Mesenchymal stem cell (in vitro differentiated cells and primary cell): ENCODE data around the gene HS2ST1.

Source experiments
- DNase-seq: peaks from one replicate; pipeline ENCODE4 v3.0.0-alpha.2; 2013
- H2AFZ ChIP-seq: one replicate; pipeline ENCODE4 v1.6.1; 2013; ENCODE audit warnings: low read depth, mild to moderate bottlenecking, control low read depth, inconsistent platforms, low read length, moderate library complexity
- H2AK5ac ChIP-seq: 2 replicates; pipeline ENCODE4 v1.6.1; 2013; ENCODE audit warnings: low read length, moderate library complexity, mild to moderate bottlenecking, inconsistent platforms; ENCODE audit not compliant: severe bottlenecking
- H2BK120ac ChIP-seq: one replicate; pipeline ENCODE4 v1.6.1; 2013; ENCODE audit warnings: low read depth, mild to moderate bottlenecking, inconsistent platforms, low read length, moderate library complexity
- H2BK12ac ChIP-seq, 2 experiments: one replicate each; pipeline ENCODE4 v1.6.1; 2013; ENCODE audit warnings: inconsistent platforms in 2 of 2, low read length in 2 of 2, mild to moderate bottlenecking in 2 of 2, moderate library complexity in 2 of 2, control low read depth in 1 of 2
- H2BK15ac ChIP-seq: one replicate; pipeline ENCODE4 v1.6.1; 2013; ENCODE audit warnings: mild to moderate bottlenecking, low read depth, inconsistent platforms; ENCODE audit not compliant: poor library complexity, severe bottlenecking
- H2BK5ac ChIP-seq: 2 replicates; pipeline ENCODE4 v1.6.1; 2013; ENCODE audit warnings: low read depth, mild to moderate bottlenecking, low read length, control low read depth, inconsistent platforms; ENCODE audit not compliant: poor library complexity, severe bottlenecking
- H3K14ac ChIP-seq, 2 experiments: one replicate each; pipeline ENCODE4 v1.6.1; 2013; ENCODE audit warnings: inconsistent platforms in 2 of 2, low read length in 2 of 2, control low read depth in 1 of 2, mild to moderate bottlenecking in 1 of 2, moderate library complexity in 1 of 2
- H3K18ac ChIP-seq, 2 experiments: one replicate each; pipeline ENCODE4 v1.6.1; 2013; ENCODE audit warnings: inconsistent platforms in 2 of 2, low read length in 2 of 2, control low read depth in 1 of 2, low read depth in 1 of 2, mild to moderate bottlenecking in 1 of 2
- H3K23ac ChIP-seq, 2 experiments: one replicate each; pipeline ENCODE4 v1.6.1; 2013; ENCODE audit warnings: inconsistent platforms in 2 of 2, low read length in 2 of 2, mild to moderate bottlenecking in 2 of 2, moderate library complexity in 2 of 2, control low read depth in 1 of 2
- H3K27ac ChIP-seq: 2 replicates; pipeline ENCODE4 v1.5.1; 2013; ENCODE audit warnings: mild to moderate bottlenecking, moderate library complexity, low read length, control low read depth, inconsistent platforms; ENCODE audit not compliant: poor library complexity, severe bottlenecking
- H3K27me3 ChIP-seq, 2 experiments: 2 replicates each; pipeline versions ENCODE4 v1.6.1 to v1.7.0; 2013; ENCODE audit warnings: low read length in 2 of 2, mild to moderate bottlenecking in 2 of 2, moderate library complexity in 2 of 2, control low read depth in 1 of 2, inconsistent platforms in 1 of 2; ENCODE audit not compliant: control insufficient read depth in 1 of 2, insufficient read depth in 1 of 2
- H3K36me3 ChIP-seq, 2 experiments: 2 replicates each; pipeline versions ENCODE4 v1.6.1 to v1.7.0; 2013; ENCODE audit warnings: low read length in 2 of 2, control low read depth in 1 of 2, inconsistent platforms in 1 of 2, low read depth in 1 of 2, mild to moderate bottlenecking in 1 of 2; ENCODE audit not compliant: insufficient read depth in 2 of 2, control insufficient read depth in 1 of 2
- H3K4ac ChIP-seq, 2 experiments: one replicate each; pipeline ENCODE4 v1.6.1; 2013; ENCODE audit warnings: inconsistent platforms in 2 of 2, low read length in 2 of 2, mild to moderate bottlenecking in 2 of 2, moderate library complexity in 2 of 2, control low read depth in 1 of 2, low read depth in 1 of 2
- H3K4me1 ChIP-seq: 2 replicates; pipeline ENCODE4 v1.6.1; 2013; ENCODE audit warnings: low read depth, low read length, control low read depth; ENCODE audit not compliant: control insufficient read depth, insufficient read depth
- H3K4me2 ChIP-seq: 2 replicates; pipeline ENCODE4 v1.6.1; 2013; ENCODE audit warnings: low read length, mild to moderate bottlenecking, inconsistent platforms; ENCODE audit not compliant: poor library complexity, severe bottlenecking
- H3K4me3 ChIP-seq, 2 experiments: 2 replicates each; pipeline versions ENCODE4 v1.5.1 to v1.7.0; 2013; ENCODE audit warnings: low read length in 2 of 2, mild to moderate bottlenecking in 2 of 2, control low read depth in 1 of 2, low read depth in 1 of 2; ENCODE audit not compliant: insufficient read depth in 1 of 2
- H3K79me1 ChIP-seq: replicated peaks from 2 replicates; pipeline ENCODE4 v1.6.1; 2013; ENCODE audit warnings: mild to moderate bottlenecking, control low read depth, low read length, inconsistent platforms; ENCODE audit not compliant: poor library complexity, severe bottlenecking
- H3K9ac ChIP-seq: 2 replicates; pipeline ENCODE4 v1.7.0; 2013; ENCODE audit warnings: mild to moderate bottlenecking, low read length, moderate library complexity
- H3K9me3 ChIP-seq: 2 replicates; pipeline ENCODE4 v1.7.0; 2013; ENCODE audit warnings: mild to moderate bottlenecking, low read length; ENCODE audit not compliant: control insufficient read depth
- H4K8ac ChIP-seq: one replicate; pipeline ENCODE4 v1.6.1; 2013; ENCODE audit warnings: inconsistent platforms, mild to moderate bottlenecking, low read length, moderate library complexity
- H4K91ac ChIP-seq: one replicate; pipeline ENCODE4 v1.6.1; 2013; ENCODE audit warnings: mild to moderate bottlenecking, low read length, inconsistent platforms
- WGBS: methylation state at CpG from one replicate; pipeline ENCODE4 v1.1.7; 2013; ENCODE audit warnings: mixed read lengths; 5-methylcytosine and 5-hydroxymethylcytosine counted together

The HS2ST1 gene

DNA sequence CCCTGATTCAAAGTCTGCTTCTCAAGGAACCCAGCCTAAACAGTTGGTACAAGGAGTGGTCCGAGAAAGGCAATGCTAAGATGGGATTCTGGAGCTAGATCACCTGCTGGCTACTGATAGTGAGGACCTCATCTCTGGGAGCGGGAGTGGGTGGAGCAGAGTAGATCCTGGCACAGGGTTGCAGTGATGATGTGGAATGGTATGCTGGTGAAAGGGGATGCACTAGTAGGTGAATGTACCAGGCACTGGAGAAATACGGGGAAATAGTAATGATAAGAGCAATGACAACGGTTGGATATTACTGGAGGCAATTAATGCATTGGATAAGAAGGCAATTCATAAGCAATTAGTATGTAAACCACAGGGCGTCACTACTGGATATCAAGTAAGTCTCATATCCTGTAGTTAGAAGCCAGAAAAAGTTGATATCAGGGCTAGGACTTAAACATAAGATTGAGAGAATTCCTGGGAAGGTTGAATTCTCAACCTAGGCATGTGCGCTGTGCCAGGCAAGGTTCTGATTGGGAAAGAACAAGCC, 245.0 kb downstream of the HS2ST1 start:
- H2BK5ac ChIP-seq, result no peak overlapping the region
- no peak overlapping the region for H3K14ac ChIP-seq
- H3K27ac ChIP-seq, result no peak overlapping the region
- peaks cover 0 to 10% of the 10 kb centered on the region in 2 experiments for H3K27me3 ChIP-seq
- H2BK120ac ChIP-seq, result no peak overlapping the region
- H3K9me3 ChIP-seq, result no peaks in the 10 kb centered on the region
- H3K4me1 ChIP-seq, result no peaks in the 10 kb centered on the region
- H3K4me3 ChIP-seq, result no peak overlapping the region
- DNase-seq, result no peak
- no peak overlapping the region for H4K8ac ChIP-seq
- no peak overlapping the region for H3K23ac ChIP-seq
- no peak overlapping the region for H4K91ac ChIP-seq
- 90% methylated on average over 6 of the region's 6 CpGs for WGBS
- no peak overlapping the region for H3K4ac ChIP-seq
- no peak overlapping the region for H2AFZ ChIP-seq
- no peaks in the 10 kb centered on the region for H3K36me3 ChIP-seq
- H3K18ac ChIP-seq, result no peak overlapping the region
- no peaks in the 10 kb centered on the region for H3K79me1 ChIP-seq
- H2AK5ac ChIP-seq, result no peak overlapping the region
- H2BK15ac ChIP-seq, result no peak overlapping the region
- no peak overlapping the region for H2BK12ac ChIP-seq
- no peak overlapping the region for H3K4me2 ChIP-seq
- H3K9ac ChIP-seq, result no peak overlapping the region
